Gastroesophageal sphincter (tissue), 4 donors: ENCODE results near the gene TRAPPC3. TPM values are rescaled to one million over a fixed set of nuclear protein-coding genes. Genes with fewer than 3 reads are reported as not detected.

Experiments used
- ATAC-seq: fragments of 150-250 bp; one replicate; pipeline ENCODE4 v1.9.1; 2016; ENCODE audit warnings: mild to moderate bottlenecking, moderate library complexity
- H3K27ac ChIP-seq, 4 donors: fragments of 200-600 bp; sonication (generic) in 3 of 4; 1 replicate in 3 of 4; 2 replicates in 1 of 4; pipeline ENCODE4 v1.5.1; 2016 to 2019
- H3K27me3 ChIP-seq: fragments of 200-600 bp; sonication (generic); one replicate; pipeline ENCODE4 v1.5.1; 2019
- H3K36me3 ChIP-seq, 2 donors: fragments of 200-600 bp; sonication (generic); one replicate each; pipeline ENCODE4 v1.5.1; 2019; ENCODE audit warnings: control low read depth in 1 of 2
- H3K4me1 ChIP-seq, 3 donors: fragments of 200-600 bp; sonication (generic); 1 replicate in 2 of 3; 2 replicates in 1 of 3; pipeline ENCODE4 v1.5.1; 2016 to 2019; ENCODE audit warnings: control low read depth in 2 of 3
- H3K4me3 ChIP-seq, 2 donors: fragments of 200-600 bp; sonication (generic); one replicate each; pipeline ENCODE4 v1.5.1; 2019; ENCODE audit warnings: mild to moderate bottlenecking in 1 of 2, moderate library complexity in 1 of 2
- H3K9me3 ChIP-seq, 3 donors: fragments of 200-600 bp; sonication (generic); one replicate each; pipeline ENCODE4 v1.5.1; 2017 to 2019; ENCODE audit warnings: control low read depth in 2 of 3
- EP300 ChIP-seq: sonication (generic); formaldehyde crosslinking; IDR thresholded peaks from one replicate; pipeline ENCODE4 v1.6.1; 2017; ENCODE audit warnings: antibody characterized with exemption, mild to moderate bottlenecking
- POLR2A ChIP-seq, 2 donors: fragments of 450-650 bp; IDR thresholded peaks; one replicate each; pipeline ENCODE4 v1.6.1; 2017; ENCODE audit warnings: antibody characterized with exemption in 2 of 2, mild to moderate bottlenecking in 2 of 2, moderate library complexity in 1 of 2
- POLR2AphosphoS5 ChIP-seq: sonication (generic); formaldehyde crosslinking; IDR thresholded peaks from one replicate; pipeline ENCODE4 v1.6.1; 2017; ENCODE audit warnings: antibody characterized with exemption
- WGBS, 2 donors: methylation state at CpG; one replicate each; pipeline ENCODE4 v1.1.5; 2018; ENCODE audit warnings: low coverage in 1 of 2; 5-methylcytosine and 5-hydroxymethylcytosine counted together
- total RNA-seq, 4 donors: library from RNA; depleted of rRNA; stranded (reverse); fragments of >200 nt; gene quantifications; one replicate each; pipeline ENCODE4 v1.1.0, GENCODE V29; 2016
- TF ChIP-seq, protein P1 (sequence below), 4 experiments: fragments of 200-600 bp in 2 of 4; fragments of 450-650 bp in 2 of 4; sonication (generic) in 1 of 4; IDR thresholded peaks; one replicate each; pipeline ENCODE4 v1.5.1; 2017 to 2019; ENCODE audit warnings: antibody characterized with exemption in 4 of 4, mild to moderate bottlenecking in 2 of 4, moderate library complexity in 2 of 4

TRAPPC3 gene
- total RNA-seq, 4 donors from 2014 or later, result 102 to 166 (median 129) TPM

DNA sequence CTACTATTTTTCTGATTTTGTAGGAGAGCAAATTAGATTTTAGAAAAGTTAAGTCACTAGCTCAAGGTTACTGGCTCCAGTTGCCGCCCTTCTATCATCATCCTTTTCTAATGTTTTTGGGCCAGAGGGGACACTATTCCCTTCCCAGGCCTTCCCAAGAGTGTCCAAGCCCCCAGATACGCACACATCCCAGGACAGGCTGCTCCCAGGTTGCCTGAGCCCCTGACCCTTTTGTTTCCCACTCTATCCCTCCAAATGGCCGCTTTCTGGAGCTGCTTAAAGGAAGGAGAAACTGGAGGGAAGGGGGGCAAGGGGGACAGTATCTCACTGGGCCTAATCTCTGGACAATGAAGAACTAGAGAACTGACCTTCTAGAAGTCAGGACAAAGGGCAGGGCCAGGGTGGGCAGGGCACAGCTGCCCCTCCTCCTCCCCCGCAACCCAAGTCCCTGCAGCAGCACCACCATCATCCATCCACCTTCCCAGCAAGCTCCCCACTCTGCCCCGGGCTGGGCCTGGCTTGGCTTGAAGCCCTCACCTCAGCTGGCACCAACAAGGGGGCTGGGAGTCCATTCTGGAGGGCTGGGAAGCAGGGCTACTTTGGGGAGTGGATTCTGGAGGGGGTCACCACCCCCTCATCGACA lies 5.6 kb upstream of the TRAPPC3 start:
- H3K4me1 ChIP-seq, result peaks cover 8 to 83% (median 55%) of the 10 kb centered on the region in 3 donors
- ATAC-seq, result no peak
- H3K9me3 ChIP-seq, result no peaks in the 10 kb centered on the region
- TF ChIP-seq, protein P1, sequence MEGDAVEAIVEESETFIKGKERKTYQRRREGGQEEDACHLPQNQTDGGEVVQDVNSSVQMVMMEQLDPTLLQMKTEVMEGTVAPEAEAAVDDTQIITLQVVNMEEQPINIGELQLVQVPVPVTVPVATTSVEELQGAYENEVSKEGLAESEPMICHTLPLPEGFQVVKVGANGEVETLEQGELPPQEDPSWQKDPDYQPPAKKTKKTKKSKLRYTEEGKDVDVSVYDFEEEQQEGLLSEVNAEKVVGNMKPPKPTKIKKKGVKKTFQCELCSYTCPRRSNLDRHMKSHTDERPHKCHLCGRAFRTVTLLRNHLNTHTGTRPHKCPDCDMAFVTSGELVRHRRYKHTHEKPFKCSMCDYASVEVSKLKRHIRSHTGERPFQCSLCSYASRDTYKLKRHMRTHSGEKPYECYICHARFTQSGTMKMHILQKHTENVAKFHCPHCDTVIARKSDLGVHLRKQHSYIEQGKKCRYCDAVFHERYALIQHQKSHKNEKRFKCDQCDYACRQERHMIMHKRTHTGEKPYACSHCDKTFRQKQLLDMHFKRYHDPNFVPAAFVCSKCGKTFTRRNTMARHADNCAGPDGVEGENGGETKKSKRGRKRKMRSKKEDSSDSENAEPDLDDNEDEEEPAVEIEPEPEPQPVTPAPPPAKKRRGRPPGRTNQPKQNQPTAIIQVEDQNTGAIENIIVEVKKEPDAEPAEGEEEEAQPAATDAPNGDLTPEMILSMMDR (IDR thresholded peaks at IDR 0.05), result no peak
- TF ChIP-seq POLR2A (IDR thresholded peaks at IDR 0.05) (no peak), EP300 (no peak), POLR2AphosphoS5 (no peak)
- H3K36me3 ChIP-seq, result no peaks in the 10 kb centered on the region
- 80 to 86% methylated on average over 1 of the region's 6 CpGs for WGBS, 2 donors
- peak overlapping the region; percentile 96 to 100 (median 100) for H3K27ac ChIP-seq
- H3K4me3 ChIP-seq, result peak overlapping the region; percentile 84 to 100
- no peaks in the 10 kb centered on the region for H3K27me3 ChIP-seq

DNA sequence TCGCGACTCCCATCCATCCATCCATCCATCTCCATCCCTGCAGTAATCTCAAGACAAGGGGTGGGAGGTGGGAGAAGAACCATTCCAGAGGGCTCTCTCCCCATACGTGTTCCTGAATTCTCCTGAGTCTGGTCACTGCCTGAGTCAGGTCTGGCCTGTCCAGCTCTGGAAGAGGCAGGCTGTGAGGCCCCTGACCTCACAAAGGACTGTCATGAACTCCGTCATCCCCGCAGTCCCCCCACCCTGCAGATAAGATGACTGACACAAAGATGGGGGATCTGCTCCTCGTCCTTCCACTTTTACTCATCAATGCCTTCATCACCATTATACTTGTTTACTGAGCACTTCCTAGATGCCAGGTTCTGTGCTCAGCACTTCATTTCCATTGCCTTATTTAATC lies 5.0 kb upstream of the TRAPPC3 start:
- 63 to 76% methylated on average over 2 to 6 of the region's 6 CpGs for WGBS, 2 donors
- no peaks in the 10 kb centered on the region for H3K27me3 ChIP-seq
- no peaks in the 10 kb centered on the region for H3K36me3 ChIP-seq
- no peak overlapping the region for H3K4me3 ChIP-seq
- ATAC-seq, result no peak
- no peaks in the 10 kb centered on the region for H3K9me3 ChIP-seq
- peak overlapping the region in 3 of 4 donors; percentile 100 for H3K27ac ChIP-seq
- peaks cover 8 to 82% (median 51%) of the 10 kb centered on the region in 3 donors for H3K4me1 ChIP-seq
- TF ChIP-seq EP300 (no peak), POLR2AphosphoS5 (no peak), POLR2A (IDR thresholded peaks at IDR 0.05) (no peak)
- TF ChIP-seq, protein P1 (IDR thresholded peaks at IDR 0.05), result no peak

DNA sequence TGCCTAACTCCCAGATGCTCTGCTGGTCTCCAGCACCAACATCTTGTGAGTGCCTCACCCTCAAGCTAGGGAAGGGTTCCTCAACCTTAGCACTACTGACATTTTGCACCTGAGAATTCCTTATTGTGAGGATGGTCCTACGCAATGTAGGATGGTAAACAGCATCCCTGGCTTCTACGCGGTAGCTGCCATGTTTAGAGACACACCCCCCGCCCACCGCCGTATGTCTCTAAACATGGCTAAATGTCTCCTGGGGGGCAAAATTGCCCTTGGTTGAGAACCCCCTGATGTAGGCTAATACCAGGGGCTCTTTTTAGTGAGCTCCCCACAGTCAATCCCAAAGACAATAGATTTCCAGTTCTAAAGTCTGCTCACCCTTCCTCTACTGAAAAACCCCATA lies 4.2 kb upstream of the TRAPPC3 start:
- ATAC-seq, result no peak
- TF ChIP-seq POLR2A (IDR thresholded peaks at IDR 0.05), result no peak
- TF ChIP-seq EP300, result no peak
- TF ChIP-seq, protein P1 (IDR thresholded peaks at IDR 0.05), result no peak
- TF ChIP-seq POLR2AphosphoS5, result no peak
- H3K4me1 ChIP-seq, result peaks cover 8 to 78% (median 44%) of the 10 kb centered on the region in 3 donors
- H3K27ac ChIP-seq, result peak overlapping the region in 2 of 4 donors; percentile 93 to 100
- 90 to 94% methylated on average over 5 to 6 of the region's 6 CpGs for WGBS, 2 donors
- H3K9me3 ChIP-seq, result no peaks in the 10 kb centered on the region
- no peaks in the 10 kb centered on the region for H3K27me3 ChIP-seq
- H3K36me3 ChIP-seq, result no peaks in the 10 kb centered on the region
- no peak overlapping the region for H3K4me3 ChIP-seq

DNA sequence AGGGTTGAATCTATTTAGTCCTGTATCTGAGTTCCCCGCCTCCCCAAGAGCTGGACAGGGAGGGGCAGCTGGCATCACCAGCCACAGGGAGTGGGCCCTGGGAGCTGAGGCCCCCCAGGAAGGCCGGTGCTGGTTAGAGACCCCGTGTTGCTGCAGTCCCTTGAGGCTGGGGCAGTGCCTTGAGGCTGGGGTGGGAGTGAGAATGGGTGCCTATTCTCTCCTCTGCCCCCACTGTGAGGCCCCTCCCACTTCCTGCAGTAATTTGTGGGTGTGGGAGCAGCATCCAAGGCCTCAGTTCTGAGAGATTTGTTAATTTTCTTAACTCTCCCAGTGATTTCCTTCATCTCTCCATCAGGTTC lies 2.5 kb upstream of the TRAPPC3 start:
- H3K9me3 ChIP-seq, result no peaks in the 10 kb centered on the region
- no peak overlapping the region for H3K4me3 ChIP-seq
- no peaks in the 10 kb centered on the region for H3K27me3 ChIP-seq
- no peak for ATAC-seq
- no peak for TF ChIP-seq POLR2AphosphoS5
- no peak for TF ChIP-seq EP300
- TF ChIP-seq POLR2A (IDR thresholded peaks at IDR 0.05), result no peak
- TF ChIP-seq, protein P1 (IDR thresholded peaks at IDR 0.05), result no peak
- no CpG with 5 or more reads among the region's 3 CpGs for WGBS, 2 donors
- peaks cover 0 to 3% of the 10 kb centered on the region in 2 donors for H3K36me3 ChIP-seq
- H3K4me1 ChIP-seq, result peaks cover 8 to 80% (median 40%) of the 10 kb centered on the region in 3 donors
- peak overlapping the region; percentile 93 to 100 (median 98) for H3K27ac ChIP-seq
